GM19328 (cell line): ENCODE data around the gene NDUFB4.
"Not testable (repeated sequence)": the region's sequence is repeated elsewhere in the genome, so short reads cannot be mapped to it uniquely, and the experiment has no call there.

Experiments
- ATAC-seq: cut with Tn5 transposase; IDR thresholded peaks from one replicate; pipeline ENCODE4 v1.9.1; 2021; ENCODE audit warnings: mild to moderate bottlenecking, moderate library complexity; ENCODE audit not compliant: unreplicated experiment

NDUFB4 gene

GRCh38 chr3:120636795-120637401 lies 40.8 kb downstream of the NDUFB4 start:
- ATAC-seq, result no peak

GRCh38 chr3:120637851-120638559 lies 41.9 kb downstream of the NDUFB4 start:
- no peak for ATAC-seq

GRCh38 chr3:120638820-120639219 lies 42.7 kb downstream of the NDUFB4 start:
- ATAC-seq, result not testable (repeated sequence)

- ATAC-seq, result no peak
Observed at GRCh38 chr3:120640231-120640630, 44.1 kb downstream of the NDUFB4 start.

GRCh38 chr3:120641696-120642246 lies 45.6 kb downstream of the NDUFB4 start:
- no peak for ATAC-seq

GRCh38 chr3:120642368-120642948 lies 46.3 kb downstream of the NDUFB4 start:
- no peak for ATAC-seq

- no peak for ATAC-seq
Observed at GRCh38 chr3:120645083-120645845, 49.1 kb downstream of the NDUFB4 start.

- no peak for ATAC-seq
Observed at GRCh38 chr3:120646771-120647432, 50.8 kb downstream of the NDUFB4 start.

GRCh38 chr3:120648290-120648689 lies 52.2 kb downstream of the NDUFB4 start:
- ATAC-seq, result no peak

- no peak for ATAC-seq
Observed at GRCh38 chr3:120649830-120650233, 53.7 kb downstream of the NDUFB4 start.

GRCh38 chr3:120650311-120650710 lies 54.2 kb downstream of the NDUFB4 start:
- ATAC-seq, result no peak
